Dedifferentiated amniotic fluid mesenchymal stem cell (primary cell): Measurements from ENCODE around the gene BTBD10.
"Not testable (repeated sequence)": the region's sequence is repeated elsewhere in the genome, so short reads cannot be mapped to it uniquely, and the experiment has no call there.

ENCODE experiments used
- DNase-seq: peaks from one replicate; pipeline ENCODE4 v3.0.0-alpha.2; 2016; ENCODE audit errors: extremely low spot score

The BTBD10 gene

DNA sequence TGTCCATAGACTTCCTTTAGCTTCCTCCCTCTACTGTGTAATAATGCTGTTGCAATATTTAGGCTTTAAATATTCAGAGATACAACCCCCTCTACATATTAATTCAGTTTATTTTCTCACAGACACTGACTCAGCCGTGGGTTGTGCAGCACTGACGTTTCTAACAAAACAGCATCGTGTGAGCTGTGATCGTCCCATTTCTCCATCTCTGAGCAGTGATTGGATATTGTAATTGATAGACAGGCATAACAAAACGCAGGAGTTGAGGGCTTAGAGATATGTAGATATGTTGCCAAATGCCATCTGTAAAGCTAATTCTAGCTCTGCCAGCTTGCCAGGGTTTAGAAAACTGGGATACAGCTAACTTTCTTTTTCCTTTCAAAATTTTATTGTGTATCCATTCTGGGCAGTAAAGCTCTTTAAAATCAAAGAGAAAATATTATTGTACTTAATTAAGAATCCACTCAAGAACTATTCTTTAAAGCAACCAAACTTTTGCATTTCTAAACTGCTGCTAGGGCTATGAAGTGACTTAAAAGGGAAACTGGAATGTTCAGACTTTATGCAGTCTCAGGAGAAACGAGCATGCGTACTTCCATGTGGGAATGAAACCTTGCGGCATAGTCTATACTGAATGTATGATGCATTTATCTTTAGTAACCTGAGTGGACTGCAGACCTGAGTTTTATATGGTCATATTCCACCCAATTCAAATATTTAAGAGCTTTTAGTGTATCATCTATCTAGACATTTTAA, 22.7 kb downstream of the BTBD10 start:
- peak; percentile 93 for DNase-seq

DNA sequence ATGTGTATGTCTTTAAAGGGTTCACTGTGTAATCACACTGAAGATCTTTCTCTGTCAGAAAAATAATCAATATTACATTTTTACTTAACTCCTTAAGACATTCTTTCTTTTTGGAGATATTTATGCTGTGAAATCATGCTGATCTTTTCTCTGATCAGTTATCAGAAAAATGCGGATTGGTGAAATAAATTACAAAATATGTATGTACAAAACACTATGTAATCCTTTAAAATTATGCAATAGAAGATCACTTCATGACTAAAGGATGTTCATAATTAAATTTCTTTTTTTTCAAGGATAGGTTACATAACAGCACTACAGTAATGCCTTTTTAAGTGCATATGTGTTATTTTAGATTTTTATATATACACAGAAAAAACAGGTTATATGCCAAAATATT, 24.7 kb downstream of the BTBD10 start:
- no peak for DNase-seq

GRCh38 chr11:13436836-13437235, 26.2 kb downstream of the BTBD10 start:
- DNase-seq = not testable (repeated sequence)

GRCh38 chr11:13434247-13435205, 28.5 kb downstream of the BTBD10 start:
- DNase-seq = no peak

- no peak for DNase-seq
Measured at GRCh38 chr11:13433437-13433836, 29.6 kb downstream of the BTBD10 start.

GRCh38 chr11:13429836-13430235, 33.2 kb downstream of the BTBD10 start:
- no peak for DNase-seq

GRCh38 chr11:13429288-13429687, 33.7 kb downstream of the BTBD10 start:
- no peak for DNase-seq

GRCh38 chr11:13427440-13427839, 35.6 kb downstream of the BTBD10 start:
- no peak for DNase-seq

GRCh38 chr11:13423372-13423771, 39.6 kb downstream of the BTBD10 start:
- no peak for DNase-seq

GRCh38 chr11:13421561-13421960, 41.5 kb downstream of the BTBD10 start:
- DNase-seq = no peak

GRCh38 chr11:13415201-13415600, 47.8 kb downstream of the BTBD10 start:
- DNase-seq = no peak

DNA sequence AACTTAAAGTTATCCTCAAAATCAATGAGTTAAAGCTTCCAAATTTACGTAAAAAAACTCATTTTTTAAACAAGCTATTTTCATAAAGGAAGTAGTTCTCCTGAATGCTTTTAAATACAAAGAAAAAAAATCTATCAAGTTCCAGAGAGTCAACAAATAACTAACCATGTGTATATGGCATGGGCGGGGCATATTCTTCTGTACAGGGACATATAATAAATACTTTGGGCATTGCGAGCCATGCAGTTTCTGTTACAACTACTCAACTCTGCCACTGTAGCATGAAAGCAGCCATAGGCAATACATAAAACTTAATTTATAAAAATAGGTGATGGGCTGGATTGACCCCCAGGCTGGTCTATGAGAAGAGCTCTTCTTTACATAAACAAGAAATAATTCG, 57.8 kb downstream of the BTBD10 start:
- DNase-seq = no peak

- not testable (repeated sequence) for DNase-seq
Measured at GRCh38 chr11:13398335-13398734, 64.7 kb downstream of the BTBD10 start.

DNA sequence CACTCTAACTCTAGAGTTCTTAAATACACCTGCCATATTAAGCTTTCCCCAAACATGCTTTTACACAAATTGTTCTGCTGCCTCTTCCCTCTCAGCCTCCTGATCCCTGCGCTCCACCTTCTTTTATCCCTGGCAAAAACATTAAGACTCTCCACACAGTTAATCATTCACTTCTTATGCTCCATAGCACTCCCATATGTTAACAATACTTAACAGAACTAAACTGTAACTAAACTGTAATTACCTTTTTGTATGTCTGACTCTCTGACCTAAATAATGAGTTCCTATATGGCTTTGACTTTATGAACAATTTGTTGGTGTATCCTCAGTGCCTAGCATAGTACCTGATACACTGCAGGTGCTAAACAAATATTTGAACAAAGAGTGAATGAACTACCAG, 71.8 kb downstream of the BTBD10 start:
- DNase-seq = no peak

- DNase-seq = no peak
Measured at GRCh38 chr11:13388741-13389140, 74.3 kb downstream of the BTBD10 start.

DNA sequence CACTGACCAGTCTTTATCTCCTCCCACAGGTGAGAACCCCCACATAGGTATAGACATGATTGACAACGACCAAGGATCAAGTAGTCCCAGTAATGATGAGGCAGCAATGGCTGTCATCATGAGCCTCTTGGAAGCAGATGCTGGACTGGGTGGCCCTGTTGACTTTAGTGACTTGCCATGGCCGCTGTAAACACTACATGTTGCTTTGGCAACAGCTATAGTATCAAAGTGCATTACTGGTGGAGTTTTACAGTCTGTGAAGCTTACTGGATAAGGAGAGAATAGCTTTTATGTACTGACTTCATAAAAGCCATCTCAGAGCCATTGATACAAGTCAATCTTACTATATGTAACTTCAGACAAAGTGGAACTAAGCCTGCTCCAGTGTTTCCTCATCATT, 76.5 kb downstream of the BTBD10 start:
- no peak for DNase-seq

DNA sequence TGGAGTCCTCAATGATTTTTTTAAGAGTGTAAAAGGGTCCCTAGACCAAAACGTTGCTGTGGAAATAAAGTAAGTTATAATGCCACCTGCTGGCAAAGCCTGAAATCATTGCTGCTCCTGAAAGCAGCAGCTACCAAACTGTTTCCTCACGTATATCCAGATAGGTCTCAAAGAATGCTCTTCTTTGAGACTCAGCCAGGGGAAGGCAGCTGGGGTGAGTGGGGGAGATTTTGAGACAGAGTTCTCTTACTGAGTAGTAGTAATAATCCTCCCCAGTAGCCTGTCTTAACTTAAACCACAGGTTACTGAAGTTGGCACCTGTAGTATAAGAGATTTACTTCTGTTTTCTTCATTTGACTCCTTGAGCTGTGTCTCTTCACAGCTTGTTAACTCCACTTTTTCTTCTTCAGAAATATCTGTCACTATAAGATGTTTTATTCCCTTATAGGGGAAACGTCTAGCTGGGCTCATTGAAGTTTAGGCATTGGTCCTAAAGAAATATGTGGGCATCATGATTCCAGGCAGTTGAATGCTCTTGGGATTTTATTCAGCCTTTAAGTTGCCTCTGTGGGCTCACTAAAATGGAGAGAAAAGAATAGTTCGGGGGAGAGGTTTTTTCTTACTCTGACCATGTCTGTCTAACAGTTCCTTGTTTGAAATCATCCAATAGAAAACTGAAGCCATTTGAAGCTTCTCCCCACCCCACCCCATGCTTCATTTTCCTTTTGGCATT, 77.9 kb downstream of the BTBD10 start:
- peak; percentile 49 for DNase-seq

DNA sequence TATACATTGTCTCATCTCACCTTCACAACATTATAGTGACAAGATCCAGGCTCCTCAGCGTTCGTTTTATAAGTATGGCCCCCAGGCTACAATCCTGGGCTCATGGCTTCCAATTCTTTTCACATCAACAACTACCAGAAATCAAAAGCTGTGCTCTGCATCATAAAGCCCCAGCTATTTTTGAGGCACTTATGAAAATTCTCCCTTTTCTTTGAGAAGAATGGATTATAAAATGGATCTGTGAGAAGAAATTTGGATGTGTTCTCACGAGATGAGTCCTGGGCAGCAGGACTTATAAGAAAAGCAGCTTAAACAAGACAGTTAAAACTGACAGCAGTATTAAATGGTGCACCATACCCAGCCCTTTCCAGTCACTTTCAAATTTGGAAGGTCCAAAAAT, 80.3 kb downstream of the BTBD10 start:
- no peak for DNase-seq

GRCh38 chr11:13380731-13381130, 82.3 kb downstream of the BTBD10 start:
- no peak for DNase-seq

DNA sequence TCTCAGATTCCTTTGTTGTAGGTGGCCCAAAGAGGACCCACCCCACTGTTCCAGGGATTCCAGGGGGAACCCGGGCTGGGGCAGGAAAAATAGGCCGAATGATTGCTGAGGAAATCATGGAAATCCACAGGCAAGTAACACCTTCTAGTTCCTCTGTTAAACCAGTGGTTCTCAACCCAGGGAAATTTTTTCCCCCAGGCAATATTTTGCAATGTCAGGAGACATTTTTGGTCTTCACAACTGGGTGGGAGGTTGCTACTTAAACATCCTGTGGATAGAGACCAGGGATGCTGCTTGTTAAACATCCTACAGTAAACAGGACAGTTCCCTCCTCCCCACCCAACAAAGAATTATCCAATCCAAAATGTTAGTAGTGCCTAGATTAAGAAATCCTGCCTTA, 84.7 kb downstream of the BTBD10 start:
- DNase-seq = no peak

DNA sequence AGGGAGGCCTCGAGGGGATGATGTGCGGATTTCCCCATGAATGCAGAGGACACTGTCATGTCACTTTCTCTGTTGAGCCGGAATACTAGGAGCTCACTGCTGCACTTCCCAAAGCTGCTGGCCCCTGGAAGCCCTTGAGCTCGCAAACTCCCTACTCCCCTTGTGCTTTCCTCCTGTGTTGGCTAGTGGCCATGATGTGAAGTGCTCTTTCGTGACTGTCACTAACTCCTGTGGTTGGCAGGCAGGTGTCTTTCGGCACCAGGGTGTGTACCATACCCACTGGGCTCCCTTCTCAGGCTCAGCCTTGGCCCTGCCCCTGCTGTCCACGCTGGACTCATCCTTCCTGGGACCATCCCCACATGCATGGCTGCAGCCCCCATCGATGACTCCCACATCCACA, 86.2 kb downstream of the BTBD10 start:
- no peak for DNase-seq

- no peak for DNase-seq
Measured at GRCh38 chr11:13376402-13376801, 86.6 kb downstream of the BTBD10 start.
